ENCODE data around the gene TMEM116.

Gene TMEM116

DNA sequence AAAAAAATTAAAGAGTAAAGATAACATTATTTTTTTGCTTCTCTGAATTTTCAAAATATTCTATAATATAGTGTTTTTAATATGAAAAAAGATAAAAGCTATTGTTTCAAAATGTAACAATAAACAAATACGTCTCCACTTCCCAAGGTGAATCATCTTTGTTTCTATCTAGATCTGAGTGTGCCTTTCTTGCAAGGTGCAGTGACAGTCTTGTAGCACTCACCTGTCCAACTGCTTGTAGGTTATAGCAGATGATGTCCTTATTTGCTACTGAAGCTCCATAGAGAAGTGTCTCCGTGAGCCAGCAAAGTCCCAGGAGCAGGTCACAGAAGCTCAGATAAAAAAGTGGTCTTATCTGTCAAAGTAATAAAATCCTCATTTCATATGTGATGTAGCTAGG, 21.4 kb downstream of the TMEM116 start:
- no peak for DNase-seq (ENCODE audit: low read depth)
- no peak for TF ChIP-seq CTCF (conservative IDR thresholded peaks at IDR 0.05; ENCODE audit: low read length)
- H3K4me3 ChIP-seq (ENCODE audit: low read length): no peak overlapping the region

GRCh38 chr12:111984820-111985219, 28.1 kb downstream of the TMEM116 start:
- no peak for DNase-seq (ENCODE audit: low read depth)
- H3K4me3 ChIP-seq (ENCODE audit: low read length): no peak overlapping the region
- TF ChIP-seq CTCF (conservative IDR thresholded peaks at IDR 0.05; ENCODE audit: low read length): no peak

DNA sequence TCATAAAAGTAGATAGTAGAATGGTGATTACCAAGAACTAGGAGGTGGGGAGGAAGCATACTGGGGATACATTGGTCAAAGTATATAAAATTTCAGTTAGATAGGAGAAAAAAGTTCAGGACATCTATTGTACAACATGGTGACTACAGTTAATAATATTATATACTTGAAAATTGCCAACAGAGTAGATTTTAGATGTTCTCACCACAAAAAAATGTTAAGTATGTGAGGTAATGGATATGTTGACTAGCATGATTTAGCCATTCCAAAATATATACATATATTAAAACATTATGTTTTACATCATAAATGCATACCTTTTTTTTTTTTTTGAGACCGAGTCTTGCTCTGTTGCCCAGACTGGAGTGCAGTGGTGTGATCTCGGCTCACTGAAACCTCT, 31.0 kb downstream of the TMEM116 start:
- H3K4me3 ChIP-seq (ENCODE audit: low read length): no peak overlapping the region
- TF ChIP-seq CTCF (conservative IDR thresholded peaks at IDR 0.05; ENCODE audit: low read length): no peak
- DNase-seq (ENCODE audit: low read depth): peak; percentile 7

DNA sequence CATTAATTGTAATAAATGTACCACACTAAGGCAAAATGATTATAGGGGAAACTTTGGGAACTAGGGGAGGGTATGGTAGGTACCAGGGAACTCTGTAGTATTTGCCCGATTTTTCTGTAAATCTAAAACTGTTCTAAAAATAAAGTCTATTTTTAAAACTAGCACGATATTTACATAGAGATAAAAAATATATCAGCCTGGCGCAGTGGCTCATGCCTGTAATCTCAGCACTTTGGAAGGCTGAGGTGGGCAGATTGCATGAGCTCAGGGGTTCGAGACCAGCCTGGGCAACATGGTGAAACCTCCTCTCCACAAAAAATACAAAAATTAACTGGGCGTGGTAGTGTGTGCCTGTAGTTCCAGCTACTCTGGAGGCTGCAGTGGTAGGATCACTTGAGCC, 32.4 kb downstream of the TMEM116 start:
- no peak for TF ChIP-seq CTCF (conservative IDR thresholded peaks at IDR 0.05; ENCODE audit: low read length)
- H3K4me3 ChIP-seq (ENCODE audit: low read length): no peak overlapping the region
- DNase-seq (ENCODE audit: low read depth): no peak

DNA sequence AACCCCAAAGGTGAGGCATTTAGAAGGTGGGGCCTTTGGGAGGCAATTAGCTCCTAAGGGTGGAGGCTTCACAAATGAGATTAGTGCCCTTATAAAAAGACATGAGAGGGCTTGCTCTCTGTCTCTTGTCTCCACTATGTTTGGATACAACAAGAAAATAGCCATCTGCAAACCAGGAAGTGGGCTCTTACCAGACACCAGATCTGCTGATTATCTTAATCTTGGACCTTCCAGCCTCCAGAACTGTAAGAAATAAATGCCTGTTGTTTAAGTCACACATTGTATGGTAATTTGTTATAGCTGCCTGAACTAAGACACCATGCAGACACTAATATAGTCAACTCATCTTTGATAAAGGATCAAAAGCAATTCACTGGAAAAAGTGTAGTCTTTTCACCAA, 34.4 kb downstream of the TMEM116 start:
- DNase-seq (ENCODE audit: low read depth): no peak
- no peak overlapping the region for H3K4me3 ChIP-seq (ENCODE audit: low read length)
- TF ChIP-seq CTCF (conservative IDR thresholded peaks at IDR 0.05; ENCODE audit: low read length): no peak

DNA sequence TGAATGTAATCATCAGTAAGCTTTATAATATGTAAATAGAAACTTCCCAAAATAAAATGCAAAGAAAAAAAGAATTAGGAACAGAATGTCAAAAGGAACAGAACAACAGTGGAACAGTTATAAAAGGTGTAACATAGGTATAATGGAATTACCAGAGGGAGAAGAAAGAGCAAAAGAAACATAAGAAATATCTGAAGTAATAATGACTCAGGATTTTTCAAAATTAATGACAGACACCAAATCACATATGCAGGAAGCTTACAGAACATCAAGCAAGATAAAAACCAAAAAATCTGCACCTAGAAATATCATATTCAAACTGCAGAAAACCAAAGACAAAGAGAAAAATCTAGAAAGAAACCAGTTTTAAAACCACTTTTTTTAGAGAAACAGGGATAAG, 36.1 kb downstream of the TMEM116 start:
- DNase-seq (ENCODE audit: low read depth): no peak
- H3K4me3 ChIP-seq (ENCODE audit: low read length): no peak overlapping the region
- no peak for TF ChIP-seq CTCF (conservative IDR thresholded peaks at IDR 0.05; ENCODE audit: low read length)

GRCh38 chr12:111976291-111976690, 36.7 kb downstream of the TMEM116 start:
- DNase-seq (ENCODE audit: low read depth): no peak
- no peak for TF ChIP-seq CTCF (conservative IDR thresholded peaks at IDR 0.05; ENCODE audit: low read length)
- no peak overlapping the region for H3K4me3 ChIP-seq (ENCODE audit: low read length)

Measured in AG10803 (cell line).